HEK293T (cell line): ENCODE results near the gene EPHA10.

ENCODE experiments used
- CTBP1 ChIP-seq: fragments of 450-650 bp; IDR thresholded peaks from 2 replicates; pipeline ENCODE4 v1.6.1; 2016; ENCODE audit warnings: borderline replicate concordance
- FOXM1 ChIP-seq: fragments of 450-650 bp; IDR thresholded peaks from 2 replicates; pipeline ENCODE4 v1.6.1; 2017; ENCODE audit warnings: mild to moderate bottlenecking, borderline replicate concordance

DNA sequence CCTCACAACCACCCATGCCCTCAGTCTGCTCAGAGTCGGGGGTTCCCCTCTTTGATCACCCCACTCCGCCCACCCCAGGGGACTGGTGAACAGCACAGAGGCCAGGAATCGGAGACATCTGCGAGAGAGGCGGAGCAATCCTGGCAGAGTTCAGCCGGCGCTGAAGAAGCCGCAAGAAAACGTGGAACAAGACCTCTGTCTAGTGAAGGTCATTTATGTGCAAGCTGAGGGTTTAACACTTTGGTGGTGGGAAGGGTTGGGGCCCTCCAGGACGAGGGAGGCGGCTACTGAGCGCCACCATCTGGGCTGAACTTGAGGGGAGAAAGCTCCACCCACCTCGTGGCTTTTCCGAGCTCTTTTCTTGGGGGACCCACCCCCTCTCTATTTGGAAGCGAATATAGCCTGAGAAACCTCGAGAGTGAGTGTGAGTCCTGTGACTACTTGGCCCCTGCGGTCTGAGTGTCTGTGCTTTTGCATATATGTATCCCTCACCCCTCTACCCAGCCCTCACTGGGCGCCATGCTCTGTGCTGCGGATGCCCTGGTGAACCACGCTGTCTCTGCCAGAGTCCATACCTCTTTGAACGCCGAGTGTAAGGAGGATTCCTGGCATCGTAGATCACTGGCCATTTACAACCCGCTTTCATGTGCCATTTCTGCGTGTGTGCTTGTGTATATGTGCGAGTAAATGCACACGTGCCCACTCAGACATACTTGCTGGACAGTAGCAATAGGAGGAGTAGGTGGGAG, 1.2 kb upstream of the EPHA10 start:
- no peak for TF ChIP-seq FOXM1
- no peak for TF ChIP-seq CTBP1
